Activated CD4-positive, alpha-beta T cell treated with anti-CD3 and anti-CD28 coated beads, Interleukin-2, amount 10 ng/mL, durations not matched to agents 7 days and 5 days (primary cell): ENCODE measurements around the gene PDXDC1. TPM values are rescaled to one million over a fixed set of nuclear protein-coding genes. Genes with fewer than 3 reads are reported as not detected.
"Not testable (repeated sequence)": the region's sequence is repeated elsewhere in the genome, so short reads cannot be mapped to it uniquely, and the experiment has no call there.

Experiments
- CTCF ChIA-PET: fragments of 350-600 bp; sonication (Branson Sonifier 250); formaldehyde crosslinking; loops from one replicate; lab custom pipeline; 2021; ENCODE audit warnings: antibody characterized with exemption; lab: Charles Lee
- POLR2A ChIA-PET: fragments of 350-600 bp; sonication (Branson Sonifier 250); formaldehyde crosslinking; loops from one replicate; lab custom pipeline; 2021; ENCODE audit warnings: antibody characterized with exemption; lab: Charles Lee
- DNase-seq: peaks from one replicate; pipeline ENCODE4 v3.0.0-alpha.2; 2020
- H3K27ac Mint-ChIP-seq: one replicate; pipeline ENCODE4 v1.8.0; 2021; ENCODE audit warnings: mild to moderate bottlenecking, moderate library complexity, mixed read lengths
- H3K27me3 Mint-ChIP-seq: one replicate; pipeline ENCODE4 v1.8.0; 2021; ENCODE audit warnings: mixed read lengths
- H3K36me3 Mint-ChIP-seq: one replicate; pipeline ENCODE4 v1.8.0; 2021; ENCODE audit warnings: low read depth, mixed read lengths
- H3K4me1 Mint-ChIP-seq: one replicate; pipeline ENCODE4 v1.8.0; 2021; ENCODE audit warnings: mixed read lengths
- H3K4me3 Mint-ChIP-seq: one replicate; pipeline ENCODE4 v1.8.0; 2021; ENCODE audit warnings: mild to moderate bottlenecking, moderate library complexity, mixed read lengths
- H3K9me3 Mint-ChIP-seq: one replicate; pipeline ENCODE4 v1.8.0; 2021; ENCODE audit warnings: mixed read lengths
- total RNA-seq, 2 experiments: library from RNA; stranded (reverse); gene quantifications; one replicate each; pipeline ENCODE4 v1.2.3, GENCODE V29; 2021

PDXDC1 gene
- total RNA-seq, 2 experiments from 2014 or later = 49.2 to 53.3 TPM

DNA sequence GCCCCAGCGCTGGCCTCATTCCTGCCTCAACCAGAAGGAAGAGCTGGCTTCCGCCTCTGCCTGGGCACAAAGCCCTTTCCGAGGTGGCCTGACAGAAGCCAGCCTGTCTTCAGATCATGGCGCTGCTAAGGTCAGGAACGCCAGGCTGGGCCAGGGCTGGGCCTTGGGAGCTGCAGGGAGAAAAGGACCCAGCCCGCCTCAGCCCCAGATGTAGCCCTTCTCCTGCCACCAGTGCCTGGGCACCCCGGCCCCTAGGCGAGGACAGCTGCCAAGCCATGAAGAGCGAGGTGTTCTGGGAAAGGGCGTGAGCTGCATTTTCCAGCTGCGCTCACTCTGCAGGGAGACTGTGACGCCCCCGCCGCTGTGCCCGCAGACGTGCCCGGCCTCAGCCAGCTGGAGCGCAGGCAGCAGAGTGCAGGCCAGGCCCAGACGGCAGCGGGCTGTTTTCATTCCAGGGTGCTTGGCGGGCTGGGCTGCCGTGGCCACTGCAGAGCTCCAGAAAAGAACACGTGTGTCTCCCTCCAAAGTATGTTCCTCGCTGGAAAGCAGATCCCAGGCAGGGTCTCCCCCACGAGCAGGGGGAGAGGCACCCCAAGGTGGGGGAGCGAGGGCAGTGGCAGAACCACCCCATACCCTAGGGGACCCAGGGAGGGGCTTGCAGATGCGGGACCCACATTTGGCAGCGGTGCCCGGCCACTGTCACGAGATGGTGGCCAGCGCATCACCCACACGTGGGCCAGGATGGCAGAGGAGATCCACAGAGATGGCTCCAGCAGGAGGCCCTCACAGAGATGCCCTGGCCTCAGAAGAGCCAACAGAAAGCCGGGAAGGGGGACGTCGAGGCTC, 170.8 kb downstream of the PDXDC1 start:
- POLR2A ChIA-PET, H3K9me3 Mint-ChIP-seq, H3K27ac Mint-ChIP-seq, DNase-seq, H3K27me3 Mint-ChIP-seq, H3K4me1 Mint-ChIP-seq, CTCF ChIA-PET, H3K4me3 Mint-ChIP-seq, H3K36me3 Mint-ChIP-seq: not testable (repeated sequence)

DNA sequence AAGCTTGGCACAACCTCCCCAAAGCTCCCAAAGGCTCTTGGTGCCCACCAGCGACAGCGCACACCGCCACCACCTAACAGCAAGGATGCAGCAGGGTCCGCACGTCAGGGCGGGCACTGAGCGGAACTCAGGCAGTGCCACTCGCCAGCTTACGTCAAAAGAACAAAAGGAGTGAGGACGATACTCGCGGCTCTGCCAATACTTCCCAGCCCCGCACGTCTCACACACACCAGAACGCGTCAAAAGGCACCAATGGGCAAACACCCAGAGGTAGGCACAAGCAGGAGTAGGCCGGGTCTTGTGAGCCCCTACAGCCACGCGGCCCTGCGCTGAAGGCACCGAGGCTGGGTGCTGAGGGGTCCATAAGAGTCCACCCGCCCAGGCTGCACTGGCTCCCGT, 171.4 kb downstream of the PDXDC1 start:
- H3K27ac Mint-ChIP-seq, H3K36me3 Mint-ChIP-seq, H3K4me1 Mint-ChIP-seq, H3K4me3 Mint-ChIP-seq, H3K27me3 Mint-ChIP-seq, DNase-seq, POLR2A ChIA-PET, CTCF ChIA-PET, H3K9me3 Mint-ChIP-seq: not testable (repeated sequence)

DNA sequence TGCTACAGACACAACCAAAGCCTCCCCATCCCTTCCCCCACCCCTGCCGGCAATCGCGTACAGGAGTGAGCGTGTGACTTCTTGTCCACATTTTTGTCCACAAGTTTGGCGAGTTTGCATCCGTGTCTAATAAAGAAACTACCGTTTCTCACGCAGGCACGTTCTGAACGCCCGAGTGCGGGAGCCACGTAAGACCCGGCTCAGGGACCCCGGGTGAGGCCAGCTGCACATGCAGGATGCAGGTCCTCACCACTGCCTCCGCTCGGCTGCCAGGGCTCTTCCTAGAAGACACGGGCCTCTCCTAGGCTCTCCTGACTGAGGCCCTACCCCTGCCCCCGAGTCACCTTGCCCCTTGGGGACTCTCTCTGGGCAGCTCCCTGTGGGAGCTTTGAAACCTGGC, 174.0 kb downstream of the PDXDC1 start:
- H3K27me3 Mint-ChIP-seq, H3K36me3 Mint-ChIP-seq, CTCF ChIA-PET, DNase-seq, H3K4me3 Mint-ChIP-seq, POLR2A ChIA-PET, H3K27ac Mint-ChIP-seq, H3K4me1 Mint-ChIP-seq, H3K9me3 Mint-ChIP-seq: not testable (repeated sequence)

DNA sequence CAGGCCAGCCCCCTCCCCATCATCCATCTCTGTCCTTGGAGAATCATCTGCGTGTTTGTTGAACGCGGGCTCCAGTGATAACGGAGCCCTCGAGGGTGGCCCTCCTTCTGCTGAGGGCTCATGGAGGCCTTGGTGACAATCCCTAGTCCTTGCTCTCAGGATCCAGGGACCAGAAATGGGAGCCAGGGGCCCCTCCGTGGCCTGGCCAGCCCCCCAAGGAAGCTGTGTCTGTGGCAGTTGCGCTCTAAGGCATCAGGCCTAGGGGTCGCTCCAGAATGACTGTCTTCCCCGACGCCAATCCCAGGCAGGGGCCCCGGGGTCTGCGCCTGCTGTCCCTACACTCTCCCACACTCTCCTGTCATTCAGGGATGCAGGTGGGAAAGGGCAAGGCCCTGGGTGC, 174.4 kb downstream of the PDXDC1 start:
- DNase-seq, H3K9me3 Mint-ChIP-seq, CTCF ChIA-PET, H3K36me3 Mint-ChIP-seq, H3K27ac Mint-ChIP-seq, H3K4me3 Mint-ChIP-seq, POLR2A ChIA-PET, H3K4me1 Mint-ChIP-seq, H3K27me3 Mint-ChIP-seq: not testable (repeated sequence)

DNA sequence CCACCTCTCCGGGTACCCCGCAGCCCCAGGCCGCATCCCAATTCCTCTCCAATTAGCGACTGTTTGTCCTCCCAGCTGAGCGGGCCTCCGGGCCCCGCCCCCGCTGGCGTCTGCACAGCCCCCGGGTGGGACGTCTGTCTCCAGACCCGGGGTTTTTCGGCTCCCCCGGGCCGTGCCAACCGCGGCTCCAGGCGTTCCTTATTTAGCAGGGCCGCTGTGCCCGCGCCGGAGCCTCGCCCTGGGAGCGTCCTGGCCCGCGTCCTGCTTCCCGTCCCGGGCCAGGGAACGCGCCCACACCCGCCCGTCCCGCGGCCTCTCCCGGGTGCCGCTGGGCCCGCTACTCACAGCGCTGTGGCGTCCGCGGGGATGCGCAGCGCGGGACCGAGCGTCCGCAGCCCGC, 179.2 kb downstream of the PDXDC1 start:
- CTCF ChIA-PET, POLR2A ChIA-PET, H3K4me1 Mint-ChIP-seq, H3K27me3 Mint-ChIP-seq, H3K9me3 Mint-ChIP-seq, H3K36me3 Mint-ChIP-seq: not testable (repeated sequence)
- Mint-ChIP-seq H3K4me3 (peak overlapping the region; percentile 71), H3K27ac (peak overlapping the region; percentile 72)
- DNase-seq = peak; percentile 30

DNA sequence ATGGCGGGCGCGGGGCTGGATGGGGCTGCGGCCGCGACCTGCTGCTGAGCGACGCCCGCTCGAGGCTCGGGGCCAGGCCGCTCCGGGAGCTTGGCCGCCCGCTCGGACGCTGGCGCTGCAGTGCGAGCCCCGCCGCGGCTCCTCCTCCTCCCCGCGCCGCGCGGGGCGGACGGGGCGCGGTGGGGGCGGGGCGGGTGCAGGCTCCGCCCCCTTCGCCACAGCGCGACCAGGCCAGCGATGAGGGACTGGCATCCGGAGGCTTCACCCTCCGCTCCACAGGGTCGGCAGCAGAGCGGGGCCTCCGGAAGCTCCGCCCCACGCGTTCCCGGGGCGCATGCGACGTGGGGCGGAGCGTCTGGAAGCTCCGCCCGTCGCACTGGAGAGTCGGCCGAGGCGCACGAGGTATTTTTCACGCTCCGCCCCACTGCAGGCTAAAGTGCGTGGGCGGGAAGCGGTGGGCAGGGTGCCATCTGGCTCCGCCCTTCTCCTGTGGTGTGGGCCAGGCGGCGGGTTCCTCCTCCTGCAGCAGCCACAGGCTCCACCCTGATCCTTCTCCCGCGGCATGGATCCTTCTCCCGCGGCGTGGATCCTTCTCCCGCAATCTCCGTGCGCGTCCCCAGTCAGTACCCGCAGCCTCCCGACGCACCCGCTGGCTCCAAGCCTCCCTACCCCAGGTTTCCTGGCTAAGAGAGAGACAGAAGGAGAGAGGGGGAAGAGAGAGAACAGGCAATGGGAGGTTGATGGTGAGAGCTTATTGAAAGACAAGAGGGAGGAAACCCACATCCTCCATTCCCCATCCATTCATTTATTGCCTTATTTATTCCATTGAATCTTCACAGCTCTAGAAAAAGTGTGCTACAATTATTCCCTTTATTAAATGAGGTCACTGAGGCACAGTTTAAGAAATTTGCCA, 180.1 kb downstream of the PDXDC1 start:
- peak overlapping the region; percentile 83 for H3K27ac Mint-ChIP-seq
- DNase-seq = peak; percentile 91
- H3K9me3 Mint-ChIP-seq, CTCF ChIA-PET, H3K27me3 Mint-ChIP-seq, POLR2A ChIA-PET, H3K36me3 Mint-ChIP-seq, H3K4me1 Mint-ChIP-seq: not testable (repeated sequence)
- H3K4me3 Mint-ChIP-seq = peak overlapping the region; percentile 77

DNA sequence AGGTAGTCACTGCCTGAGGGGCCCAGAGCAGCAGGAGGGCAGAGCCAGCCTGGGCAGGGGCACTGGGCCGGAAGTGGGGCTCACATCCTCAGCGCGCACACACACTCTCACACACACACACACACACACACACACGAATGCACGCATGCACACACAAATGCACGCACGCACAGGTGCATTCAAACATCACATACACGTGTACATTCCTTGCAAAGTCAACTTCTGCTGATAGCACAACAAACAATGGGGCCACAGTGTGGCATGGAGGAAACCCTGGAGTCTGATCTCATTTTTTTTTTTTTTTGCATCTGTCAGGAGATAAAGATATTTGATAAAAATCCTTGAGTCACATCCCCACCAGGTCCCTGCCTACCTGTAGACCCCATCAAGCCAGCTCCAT, 182.8 kb downstream of the PDXDC1 start:
- H3K4me3 Mint-ChIP-seq, H3K9me3 Mint-ChIP-seq, DNase-seq, H3K4me1 Mint-ChIP-seq, CTCF ChIA-PET, H3K27ac Mint-ChIP-seq, POLR2A ChIA-PET, H3K27me3 Mint-ChIP-seq, H3K36me3 Mint-ChIP-seq: not testable (repeated sequence)

DNA sequence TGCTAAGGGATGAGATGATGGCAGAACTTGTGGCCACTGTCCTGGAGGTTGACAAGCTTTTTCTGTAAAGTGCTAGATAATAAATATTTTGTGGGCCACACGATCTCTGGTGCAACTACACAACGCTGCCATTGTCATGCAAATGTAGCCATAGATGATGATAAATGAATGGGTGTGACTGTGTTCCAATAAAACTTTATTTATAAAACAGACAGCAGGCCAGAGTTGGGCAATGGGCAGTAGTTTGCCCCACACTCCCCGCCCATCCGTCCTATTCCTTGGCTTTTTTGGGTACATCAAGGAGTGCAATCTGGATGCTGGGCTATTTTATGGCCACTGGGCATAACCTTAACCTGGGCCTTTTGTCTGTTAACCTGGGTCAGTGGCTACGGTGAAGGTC, 184.8 kb downstream of the PDXDC1 start:
- H3K4me1 Mint-ChIP-seq, H3K36me3 Mint-ChIP-seq, CTCF ChIA-PET, H3K27ac Mint-ChIP-seq, H3K4me3 Mint-ChIP-seq, H3K27me3 Mint-ChIP-seq, DNase-seq, H3K9me3 Mint-ChIP-seq, POLR2A ChIA-PET: not testable (repeated sequence)

DNA sequence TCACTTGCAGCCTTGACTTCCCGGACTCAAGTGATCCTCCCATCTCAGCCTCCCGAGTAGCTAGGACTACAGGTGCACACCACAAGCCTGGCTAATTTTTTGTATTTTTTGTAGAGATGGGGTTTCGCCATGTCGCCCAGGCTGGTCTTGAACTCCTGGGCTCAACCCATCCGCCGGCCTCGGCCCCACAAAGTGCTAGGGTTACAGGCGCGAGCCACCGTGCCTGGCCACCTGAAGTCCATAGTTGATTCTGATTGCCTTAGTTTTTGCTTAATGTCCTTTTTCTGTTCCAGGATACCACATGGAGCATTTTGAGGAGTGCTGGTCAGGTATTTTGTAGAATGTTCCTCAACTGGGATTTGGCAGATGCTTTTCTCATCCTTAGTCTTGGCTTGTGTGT, 185.7 kb downstream of the PDXDC1 start:
- DNase-seq, H3K27me3 Mint-ChIP-seq, H3K27ac Mint-ChIP-seq, CTCF ChIA-PET, H3K36me3 Mint-ChIP-seq, H3K4me1 Mint-ChIP-seq, H3K9me3 Mint-ChIP-seq, POLR2A ChIA-PET, H3K4me3 Mint-ChIP-seq: not testable (repeated sequence)

DNA sequence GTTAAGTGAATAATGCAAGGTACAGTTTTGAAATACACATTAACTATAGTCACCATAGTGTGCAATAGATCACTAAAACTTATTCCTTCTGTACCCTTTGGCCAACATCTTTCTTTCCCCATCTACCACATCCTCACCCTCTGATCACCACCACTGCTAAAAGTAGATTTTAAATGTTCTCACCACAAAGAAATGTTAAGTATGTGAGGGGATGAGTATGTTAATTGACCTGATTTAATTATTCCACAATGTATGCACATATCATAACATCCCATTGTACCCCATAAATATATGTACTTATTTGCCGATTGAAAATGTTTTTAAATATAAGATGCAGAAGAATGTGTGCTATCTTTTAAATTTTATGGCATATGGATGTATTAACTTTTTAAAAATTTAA, 188.2 kb downstream of the PDXDC1 start:
- POLR2A ChIA-PET, H3K4me3 Mint-ChIP-seq, H3K9me3 Mint-ChIP-seq, H3K4me1 Mint-ChIP-seq, CTCF ChIA-PET, DNase-seq, H3K36me3 Mint-ChIP-seq, H3K27ac Mint-ChIP-seq: not testable (repeated sequence)
- H3K27me3 Mint-ChIP-seq = peaks cover 11% of the 10 kb centered on the region

DNA sequence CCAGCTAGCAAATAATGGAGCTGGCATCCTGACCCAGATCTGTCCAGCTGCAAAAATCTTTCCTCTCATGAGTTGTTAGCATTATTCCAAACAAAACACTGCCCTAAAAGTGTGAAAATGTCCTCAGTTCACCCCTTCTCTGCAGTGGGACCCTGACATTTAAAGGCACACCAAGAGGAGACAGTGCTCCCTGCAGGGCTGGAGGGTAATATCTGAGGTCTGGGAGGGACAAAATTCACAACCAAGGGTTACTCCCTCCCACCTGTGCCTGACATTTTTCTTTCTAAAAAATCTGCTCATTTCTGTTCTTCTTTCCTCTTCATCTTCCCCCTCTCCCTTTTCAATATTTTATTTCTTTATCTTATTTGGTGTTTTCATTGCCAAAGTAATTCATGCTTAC, 191.4 kb downstream of the PDXDC1 start:
- POLR2A ChIA-PET, DNase-seq: not testable (repeated sequence)
- peaks cover 11% of the 10 kb centered on the region for H3K27me3 Mint-ChIP-seq

DNA sequence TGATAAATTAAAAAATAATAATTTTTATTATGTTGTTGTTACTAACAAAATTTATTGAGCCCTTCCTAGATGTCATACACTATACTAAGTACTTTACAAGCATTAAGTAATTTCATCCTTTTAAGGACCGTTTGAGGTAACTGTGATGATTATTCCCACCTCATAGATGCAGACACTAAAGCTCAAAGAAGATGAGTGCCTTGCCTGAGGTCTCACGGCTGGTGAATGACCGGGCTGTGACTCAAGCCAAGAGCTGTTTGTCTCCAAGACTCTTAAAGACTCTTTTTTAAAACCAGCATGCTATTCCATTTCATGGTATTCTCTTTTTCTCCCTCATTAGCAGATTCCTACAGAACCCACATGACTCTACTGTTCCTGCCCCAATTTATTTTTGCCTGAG, 193.5 kb downstream of the PDXDC1 start:
- CTCF ChIA-PET, H3K27me3 Mint-ChIP-seq: not testable (repeated sequence)

More for the DNA sequence above, 191.4 kb downstream of the PDXDC1 start:
- H3K4me3 Mint-ChIP-seq, H3K9me3 Mint-ChIP-seq, CTCF ChIA-PET, H3K4me1 Mint-ChIP-seq, H3K27ac Mint-ChIP-seq, H3K36me3 Mint-ChIP-seq: not testable (repeated sequence)

DNA sequence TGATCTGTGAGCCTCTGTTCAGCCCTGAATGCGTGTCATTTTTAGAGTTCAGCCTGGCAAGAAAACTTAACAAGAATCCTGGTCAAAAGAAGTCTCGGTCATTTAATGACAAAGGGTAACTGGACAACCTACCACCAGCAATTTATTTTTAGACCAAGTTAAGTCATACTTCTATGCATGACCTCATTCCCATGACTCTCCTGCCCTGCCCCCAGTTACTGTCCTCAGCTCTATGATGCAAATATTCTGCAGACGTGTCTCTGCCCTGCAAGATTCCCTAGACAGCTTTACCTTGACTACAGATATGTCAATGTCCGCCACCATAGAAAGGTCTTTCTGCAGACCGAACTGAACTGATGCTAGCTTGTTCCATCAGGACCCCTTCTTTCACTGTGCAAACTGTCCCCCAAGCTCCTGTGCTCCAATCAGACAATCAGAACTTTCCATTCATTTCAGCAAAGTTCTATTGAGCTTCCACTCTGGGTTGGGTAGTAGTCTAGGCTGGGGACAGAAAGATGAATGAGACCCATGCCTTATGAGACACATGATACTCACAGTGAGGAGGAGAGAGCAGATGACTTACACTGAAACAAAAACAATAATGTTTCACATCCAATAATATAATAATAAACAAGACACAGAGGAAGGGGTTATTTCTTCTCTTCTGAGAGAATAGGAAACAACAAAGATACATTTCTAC, 194.3 kb downstream of the PDXDC1 start:
- CTCF ChIA-PET, H3K36me3 Mint-ChIP-seq, DNase-seq, H3K27me3 Mint-ChIP-seq, H3K4me1 Mint-ChIP-seq, H3K4me3 Mint-ChIP-seq, H3K9me3 Mint-ChIP-seq, POLR2A ChIA-PET, H3K27ac Mint-ChIP-seq: not testable (repeated sequence)

More for the DNA sequence above, 193.5 kb downstream of the PDXDC1 start:
- DNase-seq, H3K36me3 Mint-ChIP-seq, POLR2A ChIA-PET, H3K4me3 Mint-ChIP-seq, H3K9me3 Mint-ChIP-seq, H3K4me1 Mint-ChIP-seq, H3K27ac Mint-ChIP-seq: not testable (repeated sequence)
